ENCODE results near the gene AKR1D1. TPM values are rescaled to one million over a fixed set of nuclear protein-coding genes. Genes with fewer than 3 reads are reported as not detected.
"Not testable (repeated sequence)": the region's sequence is repeated elsewhere in the genome, so short reads cannot be mapped to it uniquely, and the experiment has no call there.

Gene AKR1D1
- total RNA-seq, 1 experiment from 2014 or later, result not detected

DNA sequence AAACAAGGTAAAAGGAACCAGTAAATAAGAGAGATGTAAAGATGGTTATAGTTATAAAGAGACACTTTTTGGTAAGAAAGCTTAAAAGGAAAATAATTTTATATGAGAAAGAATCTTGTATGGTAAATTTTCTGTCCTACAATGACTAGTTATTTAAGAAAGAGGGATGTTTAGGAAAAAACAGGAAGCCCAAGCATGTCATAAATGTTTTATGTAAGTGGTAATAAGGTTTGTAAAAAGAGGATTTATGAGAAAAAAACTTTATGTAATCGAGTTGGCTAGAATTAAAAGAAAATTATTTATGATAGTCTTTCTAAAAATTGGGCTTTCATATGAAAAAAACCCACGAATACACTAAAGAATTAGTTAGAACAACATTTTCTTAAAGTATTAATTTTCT is 40.1 kb upstream of the AKR1D1 start:
- peaks cover under 1% of the 10 kb centered on the region for H3K4me1 Mint-ChIP-seq (ENCODE audit: low read depth, unreplicated experiment)
- H3K4me3 Mint-ChIP-seq (ENCODE audit: low read depth, unreplicated experiment), result no peak overlapping the region
- CTCF ChIA-PET, result no interaction called here
- H3K27ac Mint-ChIP-seq (ENCODE audit: unreplicated experiment), result no peak overlapping the region
- intact Hi-C loops (cut with micrococcal nuclease; ENCODE audit: unreplicated experiment), result no loop called here
- DNase-seq, result no peak
- H3K36me3 Mint-ChIP-seq (ENCODE audit: insufficient read depth, unreplicated experiment), result no peaks in the 10 kb centered on the region
- peaks cover 6% of the 10 kb centered on the region for H3K9me3 Mint-ChIP-seq (ENCODE audit: low read depth, unreplicated experiment)
- no TSS peak for BruUV-seq (replicated peaks)
- H3K27me3 Mint-ChIP-seq (ENCODE audit: unreplicated experiment), result no peaks in the 10 kb centered on the region
- TF ChIP-seq, protein P1, sequence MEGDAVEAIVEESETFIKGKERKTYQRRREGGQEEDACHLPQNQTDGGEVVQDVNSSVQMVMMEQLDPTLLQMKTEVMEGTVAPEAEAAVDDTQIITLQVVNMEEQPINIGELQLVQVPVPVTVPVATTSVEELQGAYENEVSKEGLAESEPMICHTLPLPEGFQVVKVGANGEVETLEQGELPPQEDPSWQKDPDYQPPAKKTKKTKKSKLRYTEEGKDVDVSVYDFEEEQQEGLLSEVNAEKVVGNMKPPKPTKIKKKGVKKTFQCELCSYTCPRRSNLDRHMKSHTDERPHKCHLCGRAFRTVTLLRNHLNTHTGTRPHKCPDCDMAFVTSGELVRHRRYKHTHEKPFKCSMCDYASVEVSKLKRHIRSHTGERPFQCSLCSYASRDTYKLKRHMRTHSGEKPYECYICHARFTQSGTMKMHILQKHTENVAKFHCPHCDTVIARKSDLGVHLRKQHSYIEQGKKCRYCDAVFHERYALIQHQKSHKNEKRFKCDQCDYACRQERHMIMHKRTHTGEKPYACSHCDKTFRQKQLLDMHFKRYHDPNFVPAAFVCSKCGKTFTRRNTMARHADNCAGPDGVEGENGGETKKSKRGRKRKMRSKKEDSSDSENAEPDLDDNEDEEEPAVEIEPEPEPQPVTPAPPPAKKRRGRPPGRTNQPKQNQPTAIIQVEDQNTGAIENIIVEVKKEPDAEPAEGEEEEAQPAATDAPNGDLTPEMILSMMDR (IDR thresholded peaks at IDR 0.05; ENCODE audit: unreplicated experiment), result no peak

DNA sequence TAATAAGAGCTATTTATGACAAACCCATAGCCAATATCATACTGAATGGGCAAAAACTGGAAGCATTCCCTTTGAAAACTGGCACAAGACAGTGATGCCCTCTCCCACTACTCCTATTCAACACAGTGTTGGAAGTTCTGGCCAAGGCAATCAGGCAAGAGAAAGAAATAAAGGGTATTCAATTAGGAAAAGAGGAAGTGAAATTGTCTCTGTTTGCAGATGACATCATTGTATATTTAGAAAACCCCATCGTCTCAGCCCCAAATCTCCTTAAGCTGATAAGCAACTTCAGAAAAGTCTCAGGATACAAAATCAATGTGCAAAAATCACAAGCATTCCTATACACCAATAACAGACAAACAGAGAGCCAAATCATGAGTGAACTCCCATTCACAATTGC is 36.2 kb upstream of the AKR1D1 start:
- H3K4me1 Mint-ChIP-seq (ENCODE audit: low read depth, unreplicated experiment); BruUV-seq (replicated peaks); H3K36me3 Mint-ChIP-seq (ENCODE audit: insufficient read depth, unreplicated experiment); H3K27me3 Mint-ChIP-seq (ENCODE audit: unreplicated experiment); H3K4me3 Mint-ChIP-seq (ENCODE audit: low read depth, unreplicated experiment); intact Hi-C loops (cut with micrococcal nuclease; ENCODE audit: unreplicated experiment); H3K27ac Mint-ChIP-seq (ENCODE audit: unreplicated experiment); CTCF ChIA-PET; H3K9me3 Mint-ChIP-seq (ENCODE audit: low read depth, unreplicated experiment); DNase-seq: not testable (repeated sequence)

DNA sequence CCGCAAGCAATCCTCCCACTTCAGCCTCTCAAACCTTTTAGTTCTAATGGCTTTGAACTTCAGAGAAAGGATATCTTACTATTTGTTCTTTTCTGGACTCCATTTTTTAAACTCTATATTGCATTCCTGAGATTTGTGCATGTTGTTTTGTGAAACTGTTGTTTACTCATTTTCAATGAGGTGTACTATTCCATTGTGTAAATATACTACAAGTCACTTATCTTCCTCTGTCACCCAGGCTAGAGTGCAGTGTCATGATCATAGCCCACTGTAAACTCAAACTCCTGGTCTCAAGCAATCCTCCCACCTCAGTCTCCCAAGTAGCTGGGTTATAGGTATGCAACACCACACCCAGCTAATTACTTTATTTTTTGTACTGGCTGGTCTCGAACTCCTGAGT is 31.4 kb upstream of the AKR1D1 start:
- intact Hi-C loops (cut with micrococcal nuclease; ENCODE audit: unreplicated experiment), result no loop called here
- no peaks in the 10 kb centered on the region for H3K27me3 Mint-ChIP-seq (ENCODE audit: unreplicated experiment)
- CTCF ChIA-PET, result interaction anchor here (1.5 kb wide), 1 partner anchor 19 kb away, joined by 3 read pairs; no protein-coding TSS in a partner anchor
- no peaks in the 10 kb centered on the region for H3K36me3 Mint-ChIP-seq (ENCODE audit: insufficient read depth, unreplicated experiment)
- no TSS peak for BruUV-seq (replicated peaks)
- no peaks in the 10 kb centered on the region for H3K9me3 Mint-ChIP-seq (ENCODE audit: low read depth, unreplicated experiment)
- H3K27ac Mint-ChIP-seq (ENCODE audit: unreplicated experiment), result no peak overlapping the region
- H3K4me3 Mint-ChIP-seq (ENCODE audit: low read depth, unreplicated experiment), result no peak overlapping the region
- TF ChIP-seq, protein P1 (IDR thresholded peaks at IDR 0.05; ENCODE audit: unreplicated experiment), result no peak
- DNase-seq, result no peak
- no peaks in the 10 kb centered on the region for H3K4me1 Mint-ChIP-seq (ENCODE audit: low read depth, unreplicated experiment)

DNA sequence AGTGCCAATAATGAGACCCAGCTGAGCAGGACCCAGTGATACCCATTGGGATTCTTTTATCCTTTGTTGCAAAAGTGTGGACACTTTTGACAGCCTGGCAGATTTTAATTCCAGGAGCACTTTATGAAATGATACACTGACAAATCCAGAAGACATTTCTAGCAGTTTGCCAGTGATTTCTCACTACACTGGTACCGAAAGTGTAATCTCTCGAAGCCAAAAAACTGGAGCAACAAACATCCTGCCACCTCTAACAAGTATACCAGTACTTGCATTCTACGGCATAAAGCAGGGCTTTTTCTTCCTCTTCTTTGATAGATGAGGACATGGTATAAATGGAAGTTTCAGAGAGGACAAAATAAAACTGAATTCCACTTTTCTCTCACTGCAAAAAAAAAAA is 28.4 kb upstream of the AKR1D1 start:
- CTCF ChIA-PET, result no interaction called here
- no peak overlapping the region for H3K4me3 Mint-ChIP-seq (ENCODE audit: low read depth, unreplicated experiment)
- peaks cover 7% of the 10 kb centered on the region for H3K9me3 Mint-ChIP-seq (ENCODE audit: low read depth, unreplicated experiment)
- no peak overlapping the region for H3K27ac Mint-ChIP-seq (ENCODE audit: unreplicated experiment)
- TF ChIP-seq, protein P1 (IDR thresholded peaks at IDR 0.05; ENCODE audit: unreplicated experiment), result no peak
- BruUV-seq (replicated peaks), result no TSS peak
- no peaks in the 10 kb centered on the region for H3K4me1 Mint-ChIP-seq (ENCODE audit: low read depth, unreplicated experiment)
- H3K36me3 Mint-ChIP-seq (ENCODE audit: insufficient read depth, unreplicated experiment), result no peaks in the 10 kb centered on the region
- no peak for DNase-seq
- intact Hi-C loops (cut with micrococcal nuclease; ENCODE audit: unreplicated experiment), result no loop called here
- no peaks in the 10 kb centered on the region for H3K27me3 Mint-ChIP-seq (ENCODE audit: unreplicated experiment)

DNA sequence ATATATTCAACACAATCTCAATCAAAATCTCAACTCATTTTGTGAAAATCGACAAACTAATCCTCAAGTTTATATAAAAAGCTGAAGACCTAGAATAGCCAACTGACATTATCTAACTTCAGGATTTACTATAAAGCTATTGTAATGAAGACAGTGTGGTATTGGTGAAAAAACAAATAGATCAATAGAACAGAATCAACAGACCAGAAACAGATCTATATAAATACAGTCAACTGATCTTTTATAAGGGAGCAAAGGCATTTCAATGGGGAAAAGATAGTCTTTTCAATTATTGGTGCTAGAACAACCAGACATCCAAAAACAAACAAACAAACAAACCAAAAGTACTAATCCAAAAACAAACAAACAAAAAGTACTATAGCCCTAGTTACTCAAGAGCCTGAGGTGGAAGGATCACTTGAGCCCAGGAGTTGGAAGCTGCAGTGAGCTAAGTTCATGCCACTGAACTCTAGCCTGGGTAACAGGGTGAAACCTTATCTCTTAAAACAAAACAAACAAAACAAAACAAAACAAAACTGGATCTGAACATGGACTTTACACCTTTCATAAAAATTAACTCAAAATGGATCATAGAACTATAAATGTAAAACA is 26.6 kb upstream of the AKR1D1 start:
- no peak overlapping the region for H3K27ac Mint-ChIP-seq (ENCODE audit: unreplicated experiment)
- BruUV-seq (replicated peaks), result no TSS peak
- H3K9me3 Mint-ChIP-seq (ENCODE audit: low read depth, unreplicated experiment), result peaks cover 7% of the 10 kb centered on the region
- no peak for DNase-seq
- H3K4me3 Mint-ChIP-seq (ENCODE audit: low read depth, unreplicated experiment), result no peak overlapping the region
- no peaks in the 10 kb centered on the region for H3K4me1 Mint-ChIP-seq (ENCODE audit: low read depth, unreplicated experiment)
- intact Hi-C loops (cut with micrococcal nuclease; ENCODE audit: unreplicated experiment), result no loop called here
- H3K36me3 Mint-ChIP-seq (ENCODE audit: insufficient read depth, unreplicated experiment), result no peaks in the 10 kb centered on the region
- TF ChIP-seq, protein P1 (IDR thresholded peaks at IDR 0.05; ENCODE audit: unreplicated experiment), result no peak
- CTCF ChIA-PET, result no interaction called here
- no peaks in the 10 kb centered on the region for H3K27me3 Mint-ChIP-seq (ENCODE audit: unreplicated experiment)

DNA sequence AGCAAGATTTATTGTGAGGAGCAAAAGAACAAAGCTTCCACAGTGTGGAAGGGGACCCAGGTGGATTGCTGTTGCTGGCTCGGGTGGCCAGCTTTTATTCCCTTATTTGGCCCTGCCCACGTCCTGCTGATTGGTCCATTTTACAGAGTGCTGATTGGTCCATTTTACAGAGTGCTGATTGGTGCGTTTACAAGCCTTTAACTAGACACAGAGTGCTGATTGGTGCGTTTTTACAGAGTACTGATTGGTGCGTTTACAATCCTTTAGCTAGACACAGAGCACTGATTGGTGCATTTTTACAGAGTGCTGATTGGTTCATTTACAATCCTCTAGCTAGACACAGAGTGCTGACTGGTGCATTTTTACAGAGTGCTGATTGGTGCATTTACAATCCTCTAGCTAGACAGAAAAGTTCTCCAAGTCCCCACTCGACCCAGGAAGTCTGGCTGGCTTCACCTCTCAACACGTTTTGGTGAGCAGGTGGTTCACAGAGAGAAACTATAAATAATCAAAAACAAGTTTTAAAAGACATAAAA is 24.5 kb upstream of the AKR1D1 start:
- intact Hi-C loops (cut with micrococcal nuclease; ENCODE audit: unreplicated experiment); CTCF ChIA-PET; H3K4me1 Mint-ChIP-seq (ENCODE audit: low read depth, unreplicated experiment); H3K4me3 Mint-ChIP-seq (ENCODE audit: low read depth, unreplicated experiment); H3K9me3 Mint-ChIP-seq (ENCODE audit: low read depth, unreplicated experiment); BruUV-seq (replicated peaks); H3K27ac Mint-ChIP-seq (ENCODE audit: unreplicated experiment); H3K27me3 Mint-ChIP-seq (ENCODE audit: unreplicated experiment); DNase-seq; H3K36me3 Mint-ChIP-seq (ENCODE audit: insufficient read depth, unreplicated experiment): not testable (repeated sequence)

Measured in Calu3 (cell line).